ENCODE results near the gene DAPL1.
A peak's percentile ranks its signal among the peaks of the same experiment; 100 is the strongest.

Gene DAPL1, protein sequence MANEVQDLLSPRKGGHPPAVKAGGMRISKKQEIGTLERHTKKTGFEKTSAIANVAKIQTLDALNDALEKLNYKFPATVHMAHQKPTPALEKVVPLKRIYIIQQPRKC

GRCh38 chr2:158795195-158795924, at the start of gene DAPL1:
Gene DAPL1, plus strand, starts transcription at chr2:158795317. Its CDS starts 56 bp downstream, at chr2:158795373.
- TF ChIP-seq, protein P1, sequence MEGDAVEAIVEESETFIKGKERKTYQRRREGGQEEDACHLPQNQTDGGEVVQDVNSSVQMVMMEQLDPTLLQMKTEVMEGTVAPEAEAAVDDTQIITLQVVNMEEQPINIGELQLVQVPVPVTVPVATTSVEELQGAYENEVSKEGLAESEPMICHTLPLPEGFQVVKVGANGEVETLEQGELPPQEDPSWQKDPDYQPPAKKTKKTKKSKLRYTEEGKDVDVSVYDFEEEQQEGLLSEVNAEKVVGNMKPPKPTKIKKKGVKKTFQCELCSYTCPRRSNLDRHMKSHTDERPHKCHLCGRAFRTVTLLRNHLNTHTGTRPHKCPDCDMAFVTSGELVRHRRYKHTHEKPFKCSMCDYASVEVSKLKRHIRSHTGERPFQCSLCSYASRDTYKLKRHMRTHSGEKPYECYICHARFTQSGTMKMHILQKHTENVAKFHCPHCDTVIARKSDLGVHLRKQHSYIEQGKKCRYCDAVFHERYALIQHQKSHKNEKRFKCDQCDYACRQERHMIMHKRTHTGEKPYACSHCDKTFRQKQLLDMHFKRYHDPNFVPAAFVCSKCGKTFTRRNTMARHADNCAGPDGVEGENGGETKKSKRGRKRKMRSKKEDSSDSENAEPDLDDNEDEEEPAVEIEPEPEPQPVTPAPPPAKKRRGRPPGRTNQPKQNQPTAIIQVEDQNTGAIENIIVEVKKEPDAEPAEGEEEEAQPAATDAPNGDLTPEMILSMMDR (IDR thresholded peaks at IDR 0.05) = no peak

GRCh38 chr2:158745866-158746382, 49.2 kb upstream of the DAPL1 start:
- TF ChIP-seq, protein P1 (IDR thresholded peaks at IDR 0.05) = peak; percentile 13; the same call in 1 of the 2 replicates

DNA sequence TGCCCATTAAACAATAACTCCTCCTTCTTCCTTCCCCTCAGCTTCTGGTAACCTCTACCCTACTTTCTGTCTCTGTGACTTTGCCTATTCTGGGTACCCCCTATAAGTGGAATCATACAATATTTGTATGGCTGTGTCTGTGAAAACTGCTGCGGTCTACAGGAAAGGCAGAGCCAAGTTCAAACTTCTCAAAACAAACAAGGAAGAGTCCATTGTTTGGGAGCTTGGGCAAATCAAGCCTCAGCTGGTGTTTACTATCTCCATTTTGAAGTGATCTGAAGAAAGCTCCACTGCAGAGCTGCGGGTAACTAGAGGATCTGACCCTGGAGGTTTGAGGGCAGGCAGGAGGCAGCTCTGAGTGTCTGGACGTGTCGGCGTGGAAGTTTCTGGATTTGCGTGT, 48.6 kb upstream of the DAPL1 start:
- TF ChIP-seq, protein P1 (IDR thresholded peaks at IDR 0.05) = no peak

DNA sequence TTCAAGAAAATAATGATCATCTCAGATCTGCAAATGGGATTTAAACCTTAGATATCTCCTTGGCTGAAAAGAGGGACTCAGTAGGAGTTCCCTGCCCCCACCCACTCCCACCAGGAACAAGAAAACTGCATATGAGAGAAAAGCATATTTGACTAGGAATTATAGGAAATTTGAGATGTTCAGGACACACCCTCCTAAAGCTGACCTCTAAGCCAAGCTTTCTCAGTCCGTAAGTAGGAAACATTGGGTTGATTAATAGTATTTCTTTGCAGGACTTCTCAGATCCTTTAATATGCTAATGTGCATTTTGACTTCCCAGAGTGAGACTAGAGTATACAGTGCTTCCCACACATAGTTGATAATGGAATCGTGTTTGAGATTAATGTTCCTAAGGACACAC, 47.8 kb upstream of the DAPL1 start:
- TF ChIP-seq, protein P1 (IDR thresholded peaks at IDR 0.05) = no peak

DNA sequence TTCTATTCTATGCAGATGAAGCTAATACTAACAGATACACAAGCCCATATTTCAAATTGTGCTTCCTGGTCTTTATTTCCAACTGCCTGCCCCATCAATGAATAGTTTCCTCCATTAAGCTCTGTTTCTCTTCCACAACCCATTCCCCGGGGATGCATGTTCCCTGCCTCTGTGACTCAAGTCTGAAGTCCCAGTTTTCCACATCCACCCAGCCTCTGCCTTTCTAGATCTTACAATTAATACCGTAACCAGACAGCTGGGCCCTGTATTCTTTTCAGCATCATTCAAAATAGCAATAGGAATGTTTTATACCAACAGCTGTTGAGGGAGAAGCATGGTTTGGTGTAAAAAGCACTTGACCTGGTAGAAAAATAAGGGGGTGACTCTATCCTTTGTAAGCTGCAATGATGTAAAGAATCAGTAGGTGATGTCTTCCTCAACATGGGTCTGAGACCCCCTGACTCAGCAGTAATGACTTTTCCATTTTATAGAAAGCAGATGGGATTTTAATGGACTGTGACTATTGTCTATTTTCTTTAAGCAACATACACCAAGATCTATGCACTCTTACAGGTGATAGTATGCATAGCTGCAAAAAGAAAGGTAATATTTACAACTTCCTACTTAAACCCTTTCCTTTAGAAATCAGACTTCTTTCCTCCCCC, 46.1 kb upstream of the DAPL1 start:
- TF ChIP-seq, protein P1 (IDR thresholded peaks at IDR 0.05) = no peak

DNA sequence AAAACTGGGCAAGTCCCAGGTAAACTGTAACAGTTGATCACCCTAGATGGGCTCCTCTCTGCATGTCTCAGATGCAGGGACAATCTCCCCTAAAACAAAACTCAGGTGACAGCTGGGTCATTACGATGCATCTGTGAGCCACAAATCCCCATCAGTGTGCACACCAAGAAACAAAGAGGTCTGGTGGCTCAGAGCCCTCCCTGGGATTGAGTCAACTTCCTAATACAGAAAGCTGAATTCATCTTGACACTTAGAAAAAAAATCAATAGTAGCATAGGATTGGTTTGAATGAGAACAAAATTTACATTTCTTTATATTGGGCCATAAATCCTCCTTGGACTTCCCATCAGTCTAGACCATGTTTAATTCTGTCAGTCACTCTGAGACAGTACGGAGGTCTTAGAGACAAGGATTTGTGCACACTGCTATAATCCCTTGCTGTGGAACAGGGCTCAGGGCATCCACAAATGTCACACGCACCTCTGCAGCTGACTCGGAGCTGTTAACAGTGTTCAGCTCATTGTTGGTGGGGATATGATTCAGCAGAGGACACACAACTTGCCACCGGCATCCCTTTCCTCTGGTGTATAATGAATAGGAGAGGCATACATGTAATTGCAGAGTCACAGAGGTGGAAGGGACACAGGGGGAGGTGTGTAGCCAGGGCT, 44.5 kb upstream of the DAPL1 start:
- TF ChIP-seq, protein P1 (IDR thresholded peaks at IDR 0.05) = no peak

Measured in LNCAP (cell line).